Cortex of kidney (tissue), 1 donor: ENCODE data around the gene TMCO4.

ENCODE experiments used
- DNase-seq: peaks from one replicate; lab custom pipeline; 2025; lab: John Stamatoyannopoulos, UW

TMCO4 gene

DNA sequence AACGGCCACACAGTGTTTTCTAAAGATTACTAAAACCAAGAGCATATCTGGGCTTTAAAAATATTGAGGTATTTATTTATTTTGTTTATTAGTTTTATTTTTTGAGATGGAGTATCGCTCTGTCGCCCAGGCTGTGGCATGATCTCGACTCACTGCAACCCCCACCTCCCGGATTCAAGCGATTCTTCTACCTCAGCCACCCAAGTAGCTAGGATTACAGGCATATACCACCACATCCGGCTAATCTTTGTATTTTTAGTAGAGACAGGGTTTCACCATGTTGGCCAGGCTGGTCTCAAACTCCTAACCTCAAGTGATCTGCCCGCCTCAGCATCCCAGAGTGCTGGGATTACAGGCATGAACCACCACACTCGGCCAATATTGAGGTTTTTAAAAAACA lies 23.9 kb downstream of the TMCO4 start:
- no peak for DNase-seq

DNA sequence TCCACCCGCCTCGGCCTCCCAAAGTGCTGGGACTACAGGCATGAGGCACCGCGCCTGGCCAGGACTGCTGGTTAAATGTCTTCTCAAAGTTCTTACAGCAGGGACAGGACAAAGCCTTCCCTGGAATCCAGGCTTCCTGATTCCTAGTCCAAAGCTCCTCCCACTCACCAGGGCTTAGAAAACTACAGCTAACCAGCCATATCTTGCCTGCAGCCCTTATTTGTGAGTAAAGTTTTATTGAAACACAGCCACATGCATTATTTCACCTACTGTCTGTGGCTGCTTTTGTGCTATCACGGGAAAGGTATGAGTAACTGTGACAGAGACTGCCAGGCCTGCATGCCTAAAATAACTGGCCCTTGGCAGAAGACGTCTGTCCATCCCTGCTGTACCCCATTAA lies 24.4 kb downstream of the TMCO4 start:
- no peak for DNase-seq

DNA sequence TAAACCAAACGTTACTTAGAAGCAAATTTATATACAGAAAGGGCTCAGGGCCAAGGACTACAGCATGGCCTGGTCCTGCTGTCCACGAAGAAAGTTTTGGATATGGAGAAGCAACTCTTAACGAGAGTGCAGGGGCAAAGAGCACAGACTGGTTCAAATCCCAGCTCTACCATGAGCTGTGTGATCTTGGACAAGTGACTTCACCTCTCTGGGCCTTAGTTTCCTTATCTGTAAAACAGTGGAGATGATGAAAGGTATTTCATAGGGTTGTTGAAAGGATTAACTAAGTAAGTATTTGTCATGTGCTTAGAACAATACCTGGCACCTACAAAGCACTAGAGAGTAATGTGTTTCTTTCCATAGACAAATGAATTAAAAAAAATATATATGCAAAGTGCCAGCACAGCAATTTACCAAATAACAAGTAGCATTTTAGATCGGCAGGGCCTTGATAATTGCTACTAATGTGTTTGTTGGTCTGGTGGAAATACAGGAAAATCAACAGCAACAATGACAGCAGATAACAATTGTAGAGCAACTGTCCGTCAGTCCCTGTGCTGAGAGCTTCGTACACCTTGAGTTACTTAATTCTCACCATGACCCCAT lies 25.4 kb downstream of the TMCO4 start:
- no peak for DNase-seq

DNA sequence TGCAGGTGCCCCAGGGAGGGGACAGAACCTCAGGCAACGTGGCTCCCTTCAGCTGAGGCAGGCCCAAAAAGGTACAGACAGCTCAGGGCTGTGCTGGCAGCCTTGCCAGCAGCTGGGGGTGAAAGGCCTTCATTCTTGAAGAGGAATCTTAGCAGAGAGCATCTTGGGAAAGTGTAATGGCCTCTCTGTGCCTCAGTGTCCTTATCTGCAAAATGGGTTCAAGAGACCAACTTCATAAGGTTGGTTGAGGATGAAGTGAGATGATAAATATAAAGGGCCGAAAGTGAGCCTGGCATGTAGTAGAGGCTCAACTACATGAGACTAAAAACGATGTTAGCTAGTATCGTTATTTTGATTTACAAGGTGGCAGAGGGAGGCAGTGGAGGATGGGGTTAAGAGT lies 26.2 kb downstream of the TMCO4 start:
- no peak for DNase-seq

DNA sequence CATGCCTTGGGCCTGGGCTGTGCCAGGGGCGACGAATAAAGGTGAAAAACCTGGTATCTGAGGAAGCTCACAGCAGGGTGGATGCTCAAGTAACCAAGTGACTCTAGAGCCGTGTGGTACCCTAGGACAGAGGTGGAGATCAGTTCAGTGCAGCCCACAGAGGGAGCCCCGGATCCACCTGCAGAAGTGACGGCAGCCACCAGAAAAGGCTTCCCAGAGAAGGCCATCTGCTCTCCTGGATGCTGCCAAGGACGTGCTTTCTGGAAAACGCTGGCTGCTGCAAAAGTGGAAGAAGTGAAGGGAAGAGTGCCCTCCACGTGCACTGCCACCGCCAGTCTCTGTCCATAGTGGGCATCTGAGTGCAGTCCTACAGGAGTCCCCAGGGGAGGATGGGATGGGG lies 27.7 kb downstream of the TMCO4 start:
- no peak for DNase-seq

DNA sequence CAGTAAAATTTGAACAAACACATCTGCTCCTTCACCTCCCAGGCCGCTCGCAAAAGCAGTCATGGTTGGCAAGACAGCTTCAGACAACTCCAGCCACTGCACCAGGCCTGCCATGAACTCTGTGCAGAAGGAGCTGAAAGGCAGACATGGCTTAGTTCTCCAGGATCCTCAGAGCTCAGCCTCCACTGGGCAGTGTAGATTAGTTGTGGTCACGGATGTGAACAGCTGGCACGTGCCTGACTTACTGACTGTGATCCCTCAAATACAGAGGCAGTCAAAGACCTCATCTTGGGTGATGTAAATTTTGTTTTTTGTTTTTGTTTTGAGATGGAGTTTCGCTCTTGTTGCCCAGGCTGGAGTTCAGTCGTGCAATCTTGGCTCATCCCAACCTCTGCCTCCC lies 28.4 kb downstream of the TMCO4 start:
- DNase-seq, result no peak

DNA sequence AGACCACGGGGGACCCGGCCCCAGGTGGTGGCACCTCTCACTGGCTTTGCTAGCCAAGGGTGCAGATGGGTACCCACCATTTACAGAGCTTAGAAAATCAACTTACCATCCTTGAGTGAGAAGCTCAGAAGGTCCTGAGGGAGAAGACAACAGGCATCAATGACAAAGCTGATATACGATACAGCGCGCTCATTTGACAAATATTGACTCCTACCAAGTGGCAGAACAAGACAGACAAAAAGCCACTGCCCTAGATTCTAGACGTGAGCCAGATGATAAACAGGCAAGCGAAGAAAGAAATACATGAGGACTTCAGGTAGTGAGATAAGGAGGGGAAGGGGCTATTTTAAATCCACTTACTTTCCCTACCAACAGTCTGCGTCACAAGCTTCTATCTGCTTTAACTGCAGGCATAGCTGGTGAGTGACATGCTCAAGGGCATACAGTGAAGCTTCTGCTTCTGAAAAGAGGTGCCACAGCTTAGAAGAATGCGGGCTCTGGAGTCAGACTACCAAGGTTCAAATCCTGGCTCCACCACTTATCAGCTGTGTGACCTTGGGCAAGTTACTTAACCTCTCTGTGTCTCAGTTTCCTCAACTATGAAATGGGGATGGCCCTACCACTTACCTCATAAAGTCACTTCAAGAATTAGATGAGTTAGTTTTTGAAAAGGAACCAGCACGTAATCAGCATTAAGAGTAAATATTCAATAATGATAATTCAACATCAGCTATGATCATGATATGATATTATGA lies 29.1 kb downstream of the TMCO4 start:
- DNase-seq, result no peak

DNA sequence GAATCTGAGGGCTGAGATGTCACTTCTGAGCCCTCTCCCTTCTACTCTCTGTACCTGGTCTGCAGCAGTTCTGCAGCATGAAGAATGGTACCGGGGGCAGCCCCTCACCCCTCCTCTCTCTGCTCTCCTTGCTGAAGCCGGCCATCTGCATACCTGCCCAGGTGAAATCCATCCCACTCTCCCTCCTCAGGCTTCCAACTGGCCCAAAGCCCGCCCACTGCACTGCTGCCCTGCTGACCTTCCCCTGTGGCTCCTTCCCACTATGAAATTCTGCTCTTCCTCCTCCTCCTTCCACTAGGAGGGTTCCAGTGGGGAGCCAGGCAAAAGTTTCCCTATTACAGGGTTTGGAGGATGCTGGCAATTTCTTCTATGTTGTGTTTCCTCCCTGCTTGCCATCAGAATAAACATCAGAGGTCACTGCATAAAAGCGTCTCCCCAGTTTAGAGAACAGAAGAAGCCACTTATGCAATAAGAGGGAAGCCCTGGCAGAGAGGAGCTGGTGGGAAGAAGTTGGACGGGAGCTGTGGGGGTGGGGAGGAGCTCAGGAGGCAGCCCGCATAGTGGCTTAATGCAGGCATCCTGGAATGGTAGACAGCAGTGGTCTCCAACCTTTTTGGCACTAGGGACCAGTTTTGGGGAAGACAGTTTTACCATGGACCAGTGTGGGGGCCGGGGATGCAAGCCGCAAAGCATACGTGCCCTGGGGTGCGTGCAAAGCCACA lies 30.3 kb downstream of the TMCO4 start:
- no peak for DNase-seq

DNA sequence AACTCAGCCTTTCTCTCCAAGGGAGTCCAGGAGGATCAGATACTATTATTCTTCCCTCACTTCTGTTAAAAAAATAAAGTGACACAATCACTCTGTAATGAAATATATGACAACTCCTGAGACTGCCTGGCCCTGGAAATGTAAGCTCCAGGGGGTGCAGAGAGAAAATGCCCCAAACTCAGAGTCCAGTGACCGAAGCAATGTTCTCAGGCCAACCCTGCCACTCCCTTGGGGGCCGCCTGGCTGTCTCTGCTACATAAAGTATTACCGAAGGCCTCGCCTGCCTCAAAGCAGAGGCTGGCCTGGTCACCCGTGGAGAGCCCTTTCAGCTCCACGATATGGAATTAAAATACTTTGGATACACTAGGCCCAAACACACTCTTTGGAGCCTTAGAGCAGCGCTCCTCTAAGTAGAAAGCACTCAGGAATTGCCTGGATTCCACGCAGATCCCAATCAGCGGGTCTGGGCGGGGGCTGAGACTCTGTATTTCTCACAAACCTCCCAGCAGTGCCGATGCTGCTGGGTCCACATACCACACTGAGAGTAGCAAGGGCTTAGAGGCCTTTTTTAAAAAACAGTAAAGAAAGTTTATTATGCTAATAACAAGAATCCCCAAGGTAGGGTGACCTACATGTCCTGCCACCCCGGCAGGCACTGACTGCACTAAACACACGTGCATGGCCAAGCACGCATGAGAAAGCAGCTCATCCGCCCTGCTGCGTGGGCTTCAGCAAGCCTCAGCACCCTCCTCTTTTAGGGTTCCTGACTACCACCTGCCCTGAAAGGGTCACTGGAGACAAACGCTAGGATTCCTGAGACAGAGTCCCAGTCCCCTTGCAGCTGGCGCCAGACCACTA lies 31.1 kb downstream of the TMCO4 start:
- DNase-seq, result no peak

DNA sequence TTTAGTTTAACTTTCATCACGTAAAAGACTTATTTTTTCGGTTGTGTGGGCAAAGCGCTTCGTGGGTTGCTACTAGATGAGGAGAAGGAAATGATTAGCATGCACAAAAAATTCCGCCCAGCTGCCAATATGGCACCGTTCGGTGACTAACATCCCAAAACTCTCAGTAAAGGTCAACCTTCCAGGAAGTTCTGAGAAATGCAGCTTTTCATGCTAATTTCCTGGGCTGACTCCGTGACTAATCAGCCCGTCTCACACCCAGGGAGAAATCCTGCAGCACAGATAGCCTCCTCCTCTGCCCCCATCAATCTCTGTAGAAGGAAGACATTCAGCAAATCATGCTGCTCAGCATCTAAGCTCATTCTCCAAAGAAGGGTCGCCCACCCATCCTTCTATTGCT lies 34.1 kb downstream of the TMCO4 start:
- no peak for DNase-seq

DNA sequence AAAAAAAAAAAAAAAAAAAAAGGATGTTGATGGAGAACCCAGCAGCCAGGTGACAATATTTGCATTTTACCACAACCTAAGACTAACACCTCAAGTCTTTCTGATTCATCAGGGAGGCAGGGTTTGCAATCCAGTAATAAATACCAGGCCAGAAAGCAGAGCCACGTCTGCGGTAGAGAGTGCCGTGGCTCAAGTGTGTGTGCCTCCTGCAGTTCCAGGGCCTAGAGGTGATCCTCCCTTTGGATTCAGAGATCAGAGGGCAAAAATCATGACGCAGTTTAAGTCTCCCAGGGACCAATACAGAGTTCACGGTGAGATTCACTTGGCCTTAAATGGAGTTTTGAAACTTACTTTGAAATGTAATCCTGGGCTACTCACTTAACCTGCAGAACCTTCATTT lies 34.9 kb downstream of the TMCO4 start:
- no peak for DNase-seq

DNA sequence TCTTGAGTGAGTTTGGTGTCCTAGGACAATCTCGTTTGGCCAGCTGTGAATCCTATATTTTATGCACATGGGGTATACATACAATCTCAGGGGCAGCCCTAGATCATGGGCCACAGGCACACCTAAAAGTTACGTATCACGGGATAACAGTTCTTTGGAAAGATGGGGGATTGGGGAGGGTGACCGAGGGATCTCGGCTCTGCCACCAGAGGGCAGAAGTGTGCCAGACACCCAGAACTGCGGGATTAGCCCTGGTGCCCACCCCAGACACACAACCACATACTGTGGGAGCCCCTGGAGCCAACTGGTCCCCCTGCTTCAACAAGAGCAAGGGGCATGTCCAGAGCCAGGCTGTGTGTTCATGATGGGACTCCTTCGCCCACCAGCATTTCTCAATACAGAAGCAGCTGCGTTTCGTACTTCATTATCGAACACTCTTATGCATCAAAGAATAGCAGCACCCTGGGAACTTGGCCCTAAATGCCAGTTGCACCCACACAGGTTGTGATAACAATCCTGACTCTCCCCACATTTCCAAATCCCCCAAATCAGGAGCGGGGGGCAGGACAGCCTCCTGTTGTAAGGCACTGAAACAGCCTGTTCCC lies 37.4 kb downstream of the TMCO4 start:
- DNase-seq, result no peak

DNA sequence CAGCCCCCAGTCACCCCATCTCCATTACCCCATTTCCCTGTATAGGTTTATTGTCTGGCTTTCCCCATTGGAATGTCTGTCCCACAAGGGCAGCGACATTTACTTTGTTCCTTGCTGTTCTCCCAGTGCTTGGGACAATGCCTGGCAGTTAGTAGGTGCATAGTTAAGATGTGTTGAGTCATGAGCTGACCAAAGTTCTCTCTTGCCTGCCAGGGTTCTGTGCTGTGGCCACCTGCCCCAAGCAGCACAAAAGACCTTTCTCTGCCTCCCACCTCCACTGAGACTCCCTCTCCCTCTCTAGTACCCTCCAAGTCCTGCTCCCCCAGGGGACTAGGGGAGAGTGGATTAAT lies 40.0 kb downstream of the TMCO4 start:
- DNase-seq, result no peak

DNA sequence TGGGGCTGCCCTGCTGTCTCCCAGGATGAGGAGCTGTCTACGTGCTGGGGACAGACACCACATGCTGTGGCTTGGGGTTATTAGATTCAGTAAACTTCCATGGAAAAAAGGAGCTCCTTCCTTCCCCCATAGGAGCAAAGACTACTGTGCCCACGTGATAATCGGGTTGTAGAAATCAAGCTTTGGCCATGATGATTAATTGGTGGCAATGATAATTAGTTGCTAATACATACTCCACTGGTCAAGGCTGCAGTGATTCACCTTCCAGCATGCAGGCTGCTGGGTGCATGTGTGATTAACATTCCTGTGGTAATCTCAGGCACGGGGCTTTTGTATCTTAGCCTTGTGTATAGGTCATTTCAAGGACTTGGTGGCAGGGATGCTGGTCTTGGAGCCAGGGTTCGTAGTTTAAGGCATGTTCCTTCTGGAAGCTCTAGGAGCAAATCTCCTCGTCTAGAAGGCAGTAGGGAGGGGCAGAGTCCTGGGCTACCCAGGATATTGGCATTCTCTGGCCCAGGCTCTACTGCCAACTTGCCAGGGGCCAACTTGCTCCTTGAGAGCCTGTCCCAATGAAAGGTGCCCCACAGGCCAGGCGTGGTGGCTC lies 41.4 kb downstream of the TMCO4 start:
- DNase-seq, result no peak

DNA sequence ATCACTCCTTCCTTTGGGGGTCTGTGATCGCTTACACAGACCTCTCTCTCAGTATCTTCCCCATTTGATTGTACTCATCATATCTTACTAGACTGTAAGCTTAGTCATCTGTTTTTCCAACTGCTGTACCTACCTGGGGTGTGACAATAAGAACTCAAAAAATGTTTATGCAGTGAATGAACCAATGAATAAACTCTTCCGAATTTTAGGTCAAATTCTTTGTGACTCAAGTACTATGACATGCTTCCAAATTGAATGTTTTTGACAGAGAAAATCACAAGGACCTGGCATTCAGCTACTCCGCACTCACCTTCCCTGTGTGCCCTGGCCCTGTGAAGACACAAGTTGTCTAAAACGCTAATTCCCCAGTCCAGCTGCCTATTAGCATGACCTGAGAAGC lies 42.1 kb downstream of the TMCO4 start:
- no peak for DNase-seq

DNA sequence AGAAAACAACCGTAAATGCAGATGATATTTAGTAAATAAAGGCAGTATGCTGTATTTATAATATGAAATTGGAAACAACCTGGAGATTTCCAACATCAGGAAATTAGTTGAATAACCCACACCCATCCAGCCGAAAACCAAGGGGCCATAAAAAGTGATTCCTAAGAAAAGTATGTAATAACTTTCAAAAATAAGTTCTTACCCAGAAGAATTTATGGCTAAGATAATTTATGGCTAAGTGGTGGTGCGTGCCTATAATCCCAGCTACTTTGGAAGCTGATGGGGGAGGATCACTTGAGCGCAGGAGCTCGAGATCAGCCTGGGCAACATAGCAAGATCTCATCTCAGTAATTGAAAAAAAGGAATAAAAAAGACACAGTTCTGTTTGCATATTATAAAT lies 43.2 kb downstream of the TMCO4 start:
- DNase-seq, result no peak

DNA sequence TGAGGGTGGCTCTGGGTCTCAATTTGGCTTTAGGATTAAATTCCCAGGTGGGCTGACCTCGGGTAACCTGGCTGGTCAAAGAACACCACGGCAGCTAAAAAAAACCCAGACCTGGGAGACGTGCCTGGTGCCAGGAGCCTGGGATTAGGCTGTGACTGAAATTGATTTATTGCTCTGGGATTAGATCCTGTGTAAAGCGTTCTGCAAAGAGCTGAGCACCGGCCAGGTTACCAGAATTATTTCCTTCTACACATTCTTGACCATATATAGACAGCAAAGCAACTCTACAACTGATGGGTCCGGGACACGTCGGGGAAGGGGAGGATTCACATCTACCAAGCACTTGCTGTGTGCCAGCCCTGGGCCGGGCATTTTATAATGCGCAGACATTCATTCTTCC lies 45.2 kb downstream of the TMCO4 start:
- no peak for DNase-seq

DNA sequence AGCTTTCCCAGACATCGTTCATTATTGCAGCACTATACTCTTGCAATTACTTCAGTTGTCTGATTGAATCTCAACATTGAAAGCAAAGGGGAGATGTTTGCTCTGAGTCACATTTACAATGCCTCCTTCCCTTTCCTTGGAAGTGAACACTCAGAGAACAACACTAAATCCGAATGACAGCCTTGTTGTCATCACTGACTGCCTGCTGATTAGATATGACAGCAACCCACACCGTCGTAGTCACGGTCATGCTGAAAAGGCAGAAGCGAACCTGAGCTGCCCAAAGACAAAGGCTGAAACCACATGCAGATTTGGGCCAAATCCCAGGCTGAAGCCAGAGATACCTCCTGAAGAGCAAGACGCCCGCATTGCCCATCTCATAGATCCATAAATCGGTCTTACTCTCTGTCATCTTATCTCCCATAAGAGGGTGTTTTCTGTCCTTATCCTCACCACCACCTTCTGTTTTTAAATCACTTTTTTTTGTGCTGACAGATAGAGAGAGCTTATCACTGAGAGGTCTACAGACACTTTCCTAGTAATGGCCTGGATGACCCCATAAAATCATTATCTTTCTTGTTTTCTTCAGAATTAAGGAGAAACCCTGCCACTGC lies 47.5 kb downstream of the TMCO4 start:
- DNase-seq, result no peak

DNA sequence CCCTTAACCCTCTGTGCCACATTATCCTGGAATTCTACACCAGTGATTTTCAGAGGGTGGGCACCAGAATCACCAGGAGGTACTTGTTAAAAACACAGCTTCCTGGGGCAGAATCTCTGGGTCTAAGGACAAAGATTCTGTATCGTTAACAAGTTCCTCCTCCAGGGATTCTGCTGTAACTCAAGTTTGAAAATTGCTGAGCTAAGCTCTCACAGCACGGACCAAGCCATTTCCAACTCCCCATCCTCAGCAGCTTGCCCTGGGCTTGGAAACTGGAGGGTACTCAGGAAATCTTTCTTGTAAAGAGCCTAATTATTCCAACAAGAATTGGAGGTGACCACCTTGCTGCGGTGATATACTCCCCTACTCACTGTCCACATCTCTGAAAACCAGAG lies 48.8 kb downstream of the TMCO4 start:
- no peak for DNase-seq

DNA sequence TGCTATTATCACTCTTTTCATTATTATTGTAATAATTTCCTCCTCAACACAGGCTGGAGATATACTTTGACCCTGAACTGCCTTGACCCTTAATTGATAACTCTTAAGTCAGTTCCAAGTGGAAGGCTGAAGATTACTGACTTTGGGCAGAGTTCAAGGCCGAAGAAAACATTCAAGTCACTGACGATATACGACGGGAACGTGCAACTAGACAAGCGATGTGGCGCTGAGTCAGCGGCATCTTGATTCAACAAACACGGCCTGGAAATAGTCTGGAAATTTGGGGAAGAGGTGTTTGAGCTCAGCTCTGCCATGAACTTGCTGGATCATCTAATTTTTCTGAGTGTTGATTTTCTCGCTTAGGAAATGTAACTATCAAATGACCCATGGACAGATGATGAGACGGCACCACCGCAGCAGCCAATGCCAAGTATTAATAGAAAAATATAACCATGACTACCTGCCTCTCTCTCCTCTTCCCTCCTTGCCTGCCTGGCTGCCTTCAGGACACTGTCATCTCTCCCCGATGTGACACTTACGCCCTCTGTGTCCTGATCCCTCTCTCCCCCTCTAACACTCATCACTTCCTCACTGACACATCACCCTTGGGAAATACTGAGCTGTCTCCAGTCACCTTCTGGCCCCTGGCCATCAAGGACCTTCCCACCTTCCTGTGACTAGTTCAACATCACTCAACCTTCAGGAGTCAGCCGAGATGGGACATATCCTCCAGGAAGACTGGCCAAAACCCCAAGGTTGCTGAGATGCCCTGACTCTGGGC lies 49.4 kb downstream of the TMCO4 start:
- DNase-seq, result no peak

DNA sequence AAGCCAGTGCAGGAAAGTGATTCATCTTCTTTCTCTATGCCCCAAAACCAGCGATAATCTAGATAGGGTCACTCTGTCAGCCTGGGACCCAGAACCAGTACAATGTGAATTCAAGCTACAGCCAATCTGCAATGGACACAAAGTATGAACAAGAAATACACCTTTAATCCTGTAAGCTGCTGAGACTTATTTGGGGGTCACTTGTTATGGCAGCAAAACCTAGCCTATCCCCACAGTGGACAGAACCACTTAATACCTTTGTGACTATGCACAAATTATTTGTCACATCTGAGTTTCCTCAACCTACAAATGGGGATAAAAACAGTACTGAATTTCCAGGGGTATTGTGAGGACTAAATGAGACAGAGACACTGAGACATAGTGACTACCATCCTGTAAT lies 50.0 kb downstream of the TMCO4 start:
- DNase-seq, result no peak
